HG02938 (cell line): Measurements from ENCODE around the gene TXLNG.
A peak's percentile ranks its signal among the peaks of the same experiment; 100 is the strongest.

ENCODE experiments used
- ATAC-seq: cut with Tn5 transposase; IDR thresholded peaks from one replicate; pipeline ENCODE4 v1.9.1; 2021; ENCODE audit warnings: mild to moderate bottlenecking, moderate library complexity; ENCODE audit not compliant: unreplicated experiment

The TXLNG gene

DNA sequence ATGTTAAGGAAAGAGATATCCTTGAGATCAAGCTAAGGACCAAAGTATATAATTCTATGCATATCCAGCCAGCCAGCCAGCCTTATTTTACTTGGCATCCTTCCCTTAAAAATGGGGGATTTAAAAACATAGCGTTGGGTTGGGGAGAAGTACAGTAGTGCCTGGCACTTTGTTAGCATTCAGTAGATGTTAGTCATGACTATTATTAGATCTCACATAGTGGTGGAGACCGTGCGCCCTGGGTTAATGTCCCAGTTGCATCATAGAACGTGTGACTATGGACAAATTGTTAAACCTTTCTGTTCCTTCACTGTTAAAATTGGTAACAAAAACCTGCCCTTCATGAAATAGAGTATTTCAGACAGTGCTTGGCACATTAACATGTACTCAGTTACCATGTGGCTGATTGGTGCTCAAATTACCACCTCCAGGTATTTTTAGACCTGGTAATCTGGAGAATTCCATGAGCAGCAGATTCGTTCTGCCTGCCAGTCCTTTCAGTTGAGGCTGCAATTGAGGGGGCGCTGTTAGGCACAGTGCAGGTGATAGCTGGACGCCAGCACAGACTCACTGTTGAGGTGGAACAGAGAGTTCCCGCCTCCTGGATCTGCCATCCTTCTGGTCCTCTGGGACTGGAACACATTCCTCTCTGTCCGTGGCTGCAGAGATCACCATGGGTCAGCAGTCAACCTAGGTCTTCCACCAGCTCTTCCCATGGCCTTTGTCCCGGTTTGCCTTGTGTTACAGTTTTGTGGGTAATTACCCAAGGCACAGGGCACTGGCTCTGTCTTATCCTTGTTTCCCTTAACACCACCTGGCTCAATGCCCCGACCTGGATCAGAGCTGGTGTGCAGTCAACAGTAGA, 52.2 kb downstream of the TXLNG start:
- no peak for ATAC-seq

DNA sequence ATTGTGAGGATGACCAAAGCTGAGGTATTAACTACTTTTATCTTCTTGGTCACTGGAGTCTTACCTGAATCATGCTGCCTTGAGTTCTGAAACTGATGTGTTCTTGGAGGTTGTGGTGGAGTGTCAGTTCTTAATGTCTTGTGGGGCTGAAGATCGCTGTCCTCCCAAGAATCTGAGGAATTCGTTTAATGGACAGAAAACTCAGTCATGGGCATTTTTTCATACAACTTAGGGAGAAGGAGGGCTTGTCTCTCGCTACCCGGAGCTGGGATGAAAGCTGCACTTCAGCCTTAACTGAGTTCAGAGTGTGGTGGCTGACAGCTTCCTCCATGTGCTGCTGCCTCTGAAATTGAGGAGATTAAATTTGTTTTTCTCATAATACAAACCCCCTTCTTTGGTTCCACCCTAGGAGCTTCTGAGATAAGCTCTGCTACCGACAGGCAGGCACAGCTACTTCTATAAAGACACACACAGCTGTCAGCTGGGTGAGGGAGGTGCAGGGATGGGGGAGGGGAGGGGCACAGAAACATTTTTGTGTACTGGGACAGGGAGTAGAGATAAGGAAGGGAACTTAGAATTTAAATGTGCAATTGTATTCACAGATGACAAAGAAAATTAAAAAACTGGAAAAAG, 53.1 kb downstream of the TXLNG start:
- no peak for ATAC-seq

DNA sequence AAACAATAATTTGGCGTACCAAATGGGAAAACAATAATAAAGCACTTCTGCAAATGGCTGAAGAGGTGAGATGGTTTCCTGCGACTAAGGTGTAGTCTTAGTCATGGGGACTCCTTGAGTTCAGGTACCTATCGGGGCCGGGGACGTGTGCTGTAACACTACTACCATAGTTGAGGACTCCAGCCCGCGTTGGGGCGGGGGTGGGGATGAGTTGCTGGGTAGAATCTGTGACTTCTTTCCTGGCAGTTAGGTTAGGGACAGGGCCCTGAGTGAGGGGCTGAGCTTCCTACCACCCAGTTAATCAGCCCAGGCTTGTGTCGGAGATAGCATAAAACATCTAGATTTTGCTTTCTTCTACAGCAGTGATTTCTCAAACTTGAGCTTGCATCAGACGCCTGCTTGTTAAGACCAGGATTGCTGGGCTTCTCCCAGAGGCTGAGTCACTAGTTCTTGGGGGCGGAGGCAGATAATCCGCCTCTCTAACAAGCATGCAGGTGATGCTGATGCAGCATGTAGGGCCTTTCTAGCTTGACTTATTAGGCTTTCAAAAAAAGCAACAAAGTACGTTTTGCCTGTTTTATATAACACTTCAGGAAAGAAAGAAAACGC, 53.7 kb downstream of the TXLNG start:
- no peak for ATAC-seq

DNA sequence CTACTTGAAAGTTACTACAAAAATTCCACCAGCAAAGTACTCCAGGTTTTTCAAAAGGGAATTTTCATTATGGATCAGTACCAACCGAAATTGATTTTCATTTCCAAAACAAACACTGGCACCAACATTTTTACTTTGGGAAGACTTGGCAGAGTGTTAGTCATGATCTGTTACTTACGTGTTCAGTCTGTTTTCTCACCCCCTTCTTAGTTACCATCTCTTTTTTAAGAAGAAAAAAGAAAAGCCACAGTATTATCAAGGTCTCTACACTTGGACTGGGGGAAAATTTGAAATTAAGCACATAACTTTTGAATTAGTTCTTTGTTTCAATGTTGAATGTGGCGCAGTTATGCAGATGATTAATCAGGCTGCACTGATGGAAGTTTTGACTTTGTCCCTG, 56.4 kb downstream of the TXLNG start:
- no peak for ATAC-seq

DNA sequence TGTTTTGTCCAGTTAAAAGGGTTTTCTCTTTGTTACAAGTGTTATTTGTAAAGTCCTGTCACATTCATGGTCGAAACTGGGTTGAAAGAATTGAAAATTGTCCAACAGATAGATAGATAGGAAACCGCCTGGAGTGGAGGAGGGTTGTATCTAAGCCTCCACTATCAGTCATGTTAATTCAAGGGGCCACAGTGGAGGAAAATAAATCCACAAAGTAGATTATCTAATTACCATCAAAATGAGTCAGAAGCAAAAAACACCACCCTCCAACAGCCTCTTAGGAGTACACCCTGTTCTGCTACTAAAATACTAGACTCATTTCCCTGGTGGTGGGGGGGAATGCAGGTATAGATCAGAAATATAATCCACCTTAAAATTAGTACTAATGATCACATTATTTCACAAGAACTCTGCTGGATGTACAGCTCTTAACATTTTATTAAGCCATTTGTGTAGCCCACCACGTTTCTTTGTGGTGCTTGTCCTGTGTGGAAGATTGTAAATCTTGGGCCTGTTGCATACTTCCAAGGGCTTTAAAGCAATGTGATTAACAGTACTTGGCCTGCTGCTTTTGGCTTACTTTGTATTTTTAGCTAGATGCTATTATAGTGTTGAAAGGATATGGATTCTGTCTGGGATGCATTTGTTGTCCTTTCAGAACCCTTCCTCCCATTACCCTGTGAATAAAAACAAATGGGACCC, 57.1 kb downstream of the TXLNG start:
- no peak for ATAC-seq

DNA sequence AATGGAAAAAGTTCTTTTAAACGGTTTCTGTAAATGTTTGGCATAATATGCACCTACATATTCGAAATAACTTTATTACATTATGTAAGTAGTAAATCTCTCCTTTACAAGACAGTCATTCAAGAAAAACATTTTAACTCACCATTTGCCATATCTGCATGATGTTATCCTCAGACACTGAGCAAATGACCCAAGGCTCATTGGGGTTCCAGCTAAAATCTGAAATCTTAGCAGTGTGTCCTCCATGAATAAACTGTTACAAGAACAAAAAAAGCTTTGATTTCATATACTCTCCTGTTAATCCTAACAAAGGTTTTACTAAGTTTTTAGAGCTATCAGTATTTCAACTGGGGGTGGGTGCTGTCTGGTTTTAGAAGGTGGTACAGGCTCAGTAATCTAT, 59.4 kb downstream of the TXLNG start:
- ATAC-seq, result no peak

DNA sequence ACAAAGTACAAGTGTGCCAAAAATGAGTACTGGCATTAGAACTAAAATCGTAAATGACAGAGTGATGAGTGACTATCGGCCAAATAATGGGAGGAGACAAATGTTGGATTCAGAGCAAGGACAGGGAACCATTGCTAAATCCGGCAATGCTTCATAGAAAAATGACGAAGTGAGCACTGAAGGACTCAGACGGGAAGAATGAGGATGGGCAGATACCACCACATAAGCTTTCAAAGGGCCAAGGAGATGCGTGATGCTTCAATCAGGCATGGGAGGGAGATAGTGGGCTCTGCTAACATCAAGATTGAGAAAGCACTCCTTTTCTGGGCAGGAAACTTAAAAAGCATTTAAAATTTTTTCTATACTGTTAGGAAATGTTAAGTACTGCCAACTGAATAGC, 62.3 kb downstream of the TXLNG start:
- no peak for ATAC-seq

DNA sequence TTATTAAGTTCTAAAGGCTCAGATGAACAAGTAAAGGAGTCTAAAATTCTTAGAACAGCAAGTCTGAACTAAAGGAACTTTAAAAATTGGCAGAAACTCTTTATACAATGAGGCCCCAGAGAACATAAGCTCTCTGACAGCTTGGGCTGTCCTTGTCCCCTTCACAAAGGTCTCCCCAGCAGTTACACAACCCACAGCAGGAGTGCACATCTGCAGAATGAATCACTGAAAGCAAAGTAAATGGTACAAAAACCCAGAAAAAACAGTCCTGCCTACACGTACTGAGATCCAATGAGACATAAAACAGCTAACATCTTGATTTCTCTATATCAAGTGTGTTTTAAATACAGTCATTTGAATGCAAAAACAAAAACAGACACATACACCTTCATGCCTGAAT, 65.2 kb downstream of the TXLNG start:
- ATAC-seq, result no peak

DNA sequence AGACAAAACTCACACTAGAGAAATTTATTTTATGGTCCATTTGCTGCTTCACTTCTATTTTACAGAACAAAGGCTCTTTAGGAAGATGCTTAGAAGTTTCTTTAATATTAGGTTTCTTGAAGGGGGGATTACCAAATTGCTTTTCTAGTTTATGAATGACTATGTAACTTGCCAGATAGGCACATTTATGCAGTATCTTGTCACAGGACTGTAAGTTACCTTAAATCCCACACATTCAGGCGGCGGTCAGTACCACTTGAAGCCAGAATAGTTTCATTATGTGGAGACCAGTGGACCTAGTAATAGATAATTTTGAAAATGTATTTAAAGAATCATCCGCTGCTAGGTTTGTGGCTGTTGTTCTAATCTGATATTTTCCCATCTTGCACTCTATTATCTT, 65.6 kb downstream of the TXLNG start:
- ATAC-seq, result no peak

DNA sequence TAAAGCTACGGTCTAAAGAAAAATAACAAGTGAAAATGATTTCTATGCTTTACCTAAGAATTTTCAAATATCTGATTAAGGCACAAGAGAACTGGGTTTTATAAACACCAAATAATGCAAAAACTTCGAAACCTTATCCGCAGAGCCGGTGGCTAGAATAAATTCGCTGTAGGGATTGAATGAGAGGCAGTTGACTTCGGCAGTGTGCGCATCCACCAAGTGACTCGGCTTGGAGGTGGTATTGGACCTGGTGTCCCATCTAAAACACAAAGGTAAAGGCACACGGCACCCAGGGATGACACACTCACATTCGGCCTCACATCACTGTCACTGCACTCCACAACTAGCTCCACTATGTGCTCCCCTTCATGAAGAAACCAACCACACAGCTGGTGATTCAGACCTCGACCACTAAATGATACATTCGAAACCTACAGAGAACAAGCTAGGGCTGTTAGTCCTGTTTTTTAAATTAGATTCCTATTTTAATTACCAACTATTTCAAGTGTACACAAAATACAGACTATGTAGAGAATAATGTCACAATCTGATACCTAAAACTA, 66.4 kb downstream of the TXLNG start:
- ATAC-seq, result no peak

DNA sequence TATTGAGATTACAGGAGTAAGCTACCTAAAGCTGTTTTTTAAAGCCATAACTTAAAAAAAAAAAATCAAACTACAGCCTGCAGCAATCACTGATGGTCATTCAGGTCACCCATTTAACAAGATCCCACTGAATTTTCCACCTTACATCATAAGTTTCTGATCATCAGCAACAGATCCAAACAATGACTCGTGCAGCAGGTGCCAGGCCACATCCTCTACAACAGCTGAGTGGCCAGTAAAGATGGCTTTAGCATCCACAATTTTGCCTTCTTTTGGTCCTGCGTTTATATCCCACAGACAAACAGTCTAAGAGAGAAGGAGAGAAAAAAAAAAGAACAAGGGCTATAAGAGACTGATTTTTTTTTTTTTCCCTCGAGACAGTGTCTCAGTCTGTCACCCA, 67.3 kb downstream of the TXLNG start:
- ATAC-seq, result no peak

DNA sequence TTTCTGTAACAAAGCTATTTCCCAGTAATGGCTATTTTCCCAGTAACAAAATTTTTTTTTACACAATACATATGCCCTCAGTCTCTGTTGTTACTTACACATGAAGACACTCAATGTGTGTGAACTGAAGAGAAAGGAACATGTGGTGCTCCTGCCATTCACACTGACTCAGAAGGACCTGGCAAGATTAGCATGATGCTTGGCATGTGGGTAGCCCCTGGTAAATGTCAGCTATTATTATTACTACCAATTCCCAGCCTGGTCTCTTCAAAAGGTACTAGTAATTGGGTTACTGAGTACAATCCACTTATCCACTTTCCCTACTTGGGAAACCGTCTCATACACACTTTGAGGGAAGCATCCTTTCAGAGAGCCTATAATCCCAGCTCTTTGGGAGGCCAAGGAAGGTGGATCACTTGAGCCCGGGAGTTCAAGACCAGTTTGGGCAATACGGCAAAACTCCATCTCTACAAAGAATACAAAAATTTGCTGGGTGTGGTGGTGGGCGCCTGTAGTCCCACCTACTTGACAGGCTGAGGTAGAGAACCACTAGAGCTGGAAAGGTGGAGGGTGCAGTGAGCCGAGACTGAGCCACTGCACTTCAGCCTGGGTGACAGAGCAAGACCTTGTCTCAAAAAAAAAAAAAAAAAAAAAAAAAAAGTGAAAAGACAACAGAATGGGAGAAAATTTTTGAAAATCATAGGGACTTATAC, 69.3 kb downstream of the TXLNG start:
- ATAC-seq, result peak; percentile 24

DNA sequence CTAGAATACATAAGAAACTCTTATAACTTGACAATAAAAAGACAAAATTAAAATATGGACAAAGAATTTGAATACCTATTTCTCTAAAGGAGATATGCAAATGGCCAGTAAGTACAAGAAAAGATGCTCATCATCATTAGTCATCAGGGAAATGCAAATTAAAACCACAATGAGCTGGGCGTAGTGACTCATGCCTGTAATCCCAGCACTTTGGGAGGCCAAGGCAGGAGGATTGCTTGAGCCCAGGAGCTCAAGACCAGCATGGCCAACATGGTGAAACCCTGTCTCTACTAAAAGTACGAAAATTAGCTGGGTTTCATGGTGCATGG, 69.8 kb downstream of the TXLNG start:
- peak; percentile 61 for ATAC-seq

DNA sequence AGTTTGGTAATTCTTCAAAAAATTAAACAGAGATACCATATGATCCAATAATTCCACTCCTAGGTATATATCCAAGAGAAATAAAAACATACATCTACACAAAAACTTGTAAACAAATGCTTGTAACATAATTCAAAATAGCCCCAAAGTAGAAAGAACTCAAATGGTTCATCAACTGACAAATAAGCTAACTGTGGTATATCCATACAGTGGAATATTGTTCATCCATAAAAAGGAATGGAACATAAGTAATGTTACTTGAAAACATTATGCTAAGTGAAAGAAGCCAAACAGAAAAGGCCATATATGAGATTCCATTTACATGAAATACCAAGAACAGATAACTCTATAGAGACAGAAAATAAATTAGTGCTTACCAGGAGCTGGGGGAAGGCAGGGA, 70.5 kb downstream of the TXLNG start:
- ATAC-seq, result no peak

DNA sequence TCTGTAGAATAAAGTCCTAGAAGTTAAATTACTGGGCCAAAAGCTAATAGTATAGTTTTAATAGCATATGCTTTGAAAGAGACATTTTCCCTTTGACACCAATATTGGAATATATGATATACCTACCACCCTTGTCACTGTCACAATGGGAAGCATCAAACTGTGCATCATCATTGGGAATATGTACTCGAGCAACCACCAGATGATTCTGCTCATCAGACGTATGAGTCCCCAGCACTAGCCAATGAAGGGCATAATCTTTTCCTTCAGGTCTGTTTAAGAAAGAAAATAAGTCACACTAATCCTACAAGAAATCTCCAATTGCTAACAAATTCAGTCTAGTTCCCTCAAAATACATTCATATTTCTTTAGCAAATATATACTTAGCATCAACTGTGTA, 76.6 kb downstream of the TXLNG start:
- ATAC-seq, result no peak

DNA sequence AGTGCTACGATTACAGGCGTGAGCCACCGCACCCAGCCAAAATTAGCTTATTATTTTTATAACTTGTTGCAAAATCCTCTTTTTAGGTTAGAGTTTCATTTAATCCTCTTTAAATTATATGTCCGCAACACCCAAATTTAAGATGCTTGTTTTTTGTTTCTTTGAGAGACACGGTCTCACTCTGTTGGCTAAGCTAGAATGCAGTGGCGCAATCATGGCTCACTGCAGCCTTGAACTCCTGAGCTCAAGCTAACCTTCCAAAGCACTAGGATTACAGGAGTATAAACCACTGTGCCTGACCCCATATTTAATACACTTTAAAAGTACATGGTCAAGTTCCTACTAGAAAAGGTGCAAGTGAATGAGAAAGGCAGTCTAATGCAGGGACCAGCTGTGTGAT, 81.7 kb downstream of the TXLNG start:
- ATAC-seq, result no peak

DNA sequence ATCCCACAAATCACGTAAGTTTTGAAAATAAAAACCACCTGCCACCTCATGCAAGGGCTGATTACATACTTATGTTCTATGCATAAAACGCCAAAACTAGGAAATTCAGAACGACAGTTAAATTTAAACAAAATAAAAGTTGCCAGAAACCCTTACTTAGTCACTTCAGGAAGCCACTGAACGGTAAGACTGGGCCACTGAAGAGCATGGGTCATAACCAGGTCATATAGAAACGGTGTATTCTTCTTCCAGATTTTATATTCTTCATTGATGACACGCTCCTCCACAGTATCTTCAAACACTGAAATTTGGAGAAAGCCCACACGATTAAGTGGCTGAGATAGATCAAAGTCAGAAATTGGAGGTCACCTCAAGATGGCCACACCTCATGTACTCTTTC, 82.7 kb downstream of the TXLNG start:
- ATAC-seq, result no peak

DNA sequence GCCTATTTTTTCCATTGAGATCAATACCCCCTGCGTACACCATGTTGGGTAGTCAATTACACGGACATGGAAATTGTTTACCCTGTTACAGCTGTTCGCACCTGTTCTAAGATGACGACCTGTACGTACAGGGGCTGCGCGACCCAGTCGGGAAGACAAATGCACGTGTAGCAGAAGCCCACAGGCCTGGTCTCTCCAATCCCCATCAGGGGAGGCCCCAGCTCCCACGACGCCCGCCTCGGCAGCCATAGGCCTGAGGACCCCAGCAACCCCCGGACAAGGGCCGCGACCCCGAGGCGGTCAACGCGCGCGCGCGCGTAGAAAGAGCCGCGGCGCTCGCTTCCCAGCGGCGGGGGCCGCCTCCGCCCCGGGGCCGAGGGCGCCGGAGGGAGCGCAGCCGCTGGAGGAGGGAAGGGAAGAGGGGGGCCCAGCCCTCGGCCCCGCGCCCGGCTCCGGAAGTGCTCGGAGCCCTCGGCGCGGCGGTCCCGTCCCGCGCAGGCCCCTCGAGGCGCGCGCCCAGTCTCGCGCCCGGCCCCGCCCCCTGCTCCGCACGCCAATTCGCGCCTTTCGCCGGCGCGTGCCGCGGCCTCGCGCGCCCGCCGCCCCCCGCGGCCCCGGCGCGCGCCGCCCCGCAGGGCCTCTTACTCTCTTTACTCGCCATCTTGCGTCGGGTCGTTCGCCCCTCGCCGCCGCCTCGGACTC, 83.3 kb downstream of the TXLNG start:
- peak; percentile 41 for ATAC-seq

DNA sequence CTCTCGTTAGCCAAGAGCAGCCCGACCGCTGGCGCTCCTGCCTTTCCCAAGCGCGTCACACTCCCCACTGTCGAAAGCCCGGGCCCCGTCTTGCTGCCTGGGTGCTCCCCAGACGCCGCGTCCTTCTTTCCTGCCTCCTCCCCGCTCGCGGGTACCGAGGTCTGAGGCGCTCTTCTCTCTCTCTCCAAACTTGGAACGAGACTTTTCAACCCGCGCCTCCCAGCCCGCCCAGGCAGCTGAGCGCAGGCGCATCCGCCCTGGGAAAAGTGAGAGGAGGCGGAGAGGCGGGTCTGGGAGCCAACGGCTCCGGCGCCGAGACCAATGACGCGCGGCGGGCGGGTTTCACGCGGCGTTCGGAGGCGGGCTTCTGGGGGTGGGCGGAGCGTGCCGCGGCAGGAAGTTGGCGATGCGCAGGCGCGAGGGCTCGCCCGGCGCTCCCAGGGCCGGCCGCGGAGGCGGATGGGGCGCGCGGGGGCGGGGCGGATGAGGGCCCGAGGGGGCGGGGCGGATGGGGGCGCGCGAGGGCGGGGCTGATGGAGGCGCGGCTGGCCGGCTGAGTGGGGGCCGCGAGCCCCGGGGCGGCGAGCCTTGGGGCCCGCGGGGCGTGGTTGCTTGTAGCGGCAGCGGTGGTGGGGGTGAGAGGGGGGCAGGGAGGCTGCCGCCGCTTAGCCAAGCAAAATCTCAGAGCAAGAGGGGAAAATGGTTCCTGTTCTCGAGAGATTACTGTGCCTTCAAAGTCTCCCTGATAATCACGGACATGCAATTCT, 84.0 kb downstream of the TXLNG start, which contains the start of gene RBBP7:
RBBP7 (minus strand) TSS at position 268 of the 767 bp plus-strand sequence. CDS start 309 bp downstream, outside the sequence.
- peak; percentile 71 for ATAC-seq
